IPS-18c (cell line): ENCODE measurements around the gene TBC1D1.

Source experiments
- H3K4me3 ChIP-seq: 2 replicates; pipeline ENCODE4 v1.7.0; 2013; ENCODE audit warnings: low read depth, mild to moderate bottlenecking, low read length, moderate library complexity; ENCODE audit not compliant: insufficient read depth
- H3K9me3 ChIP-seq: one replicate; pipeline ENCODE4 v1.6.1; 2013; ENCODE audit warnings: mild to moderate bottlenecking, low read length, moderate library complexity; ENCODE audit not compliant: control insufficient read depth, insufficient read depth

The TBC1D1 gene

DNA sequence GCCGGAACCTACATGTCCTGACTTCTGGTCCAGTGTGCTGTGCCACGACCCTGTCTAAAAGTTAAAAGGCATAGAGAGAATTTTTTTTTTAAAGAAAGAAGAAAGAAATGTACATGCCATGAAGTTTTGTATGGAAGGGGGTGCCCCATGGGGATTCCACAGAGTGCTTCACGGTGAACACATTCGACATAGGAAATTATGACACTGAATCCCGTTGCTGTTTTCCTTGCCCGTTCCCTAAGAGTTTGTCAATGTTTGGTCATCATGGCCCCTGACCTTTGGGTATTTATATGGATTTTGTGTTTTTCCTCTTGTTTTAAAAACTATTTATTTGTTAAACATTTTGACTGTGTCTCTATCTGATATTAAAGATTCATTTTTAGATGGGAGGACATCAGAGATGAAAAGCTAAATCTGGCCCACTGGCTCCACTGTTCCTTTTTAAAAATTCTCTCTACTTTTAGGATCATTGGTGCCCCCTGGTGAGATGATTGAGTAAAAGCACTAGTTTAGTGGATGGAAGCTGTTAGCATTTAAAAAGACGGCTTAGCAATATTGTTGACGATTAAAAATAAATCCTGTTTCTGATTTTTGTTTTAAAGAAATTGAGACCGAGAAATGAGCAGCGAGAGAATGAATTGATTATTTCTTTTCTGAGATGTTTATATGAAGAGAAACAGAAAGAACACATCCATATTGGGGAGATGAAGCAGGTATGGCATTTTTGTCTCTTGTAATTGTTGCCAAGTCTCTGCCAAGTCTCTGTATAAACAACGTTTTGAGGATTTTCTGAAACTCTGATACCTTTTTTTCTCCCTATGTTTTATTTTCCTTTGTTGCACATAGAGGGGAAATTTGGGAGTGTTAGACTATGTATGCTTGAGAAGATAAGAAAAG lies 144.3 kb downstream of the TBC1D1 start:
- H3K4me3 ChIP-seq, result no peak overlapping the region

GRCh38 chr4:38036548-38036947 lies 145.7 kb downstream of the TBC1D1 start:
- H3K4me3 ChIP-seq, result no peak overlapping the region
- no peaks in the 10 kb centered on the region for H3K9me3 ChIP-seq

More for the DNA sequence above, 144.3 kb downstream of the TBC1D1 start:
- H3K9me3 ChIP-seq, result no peaks in the 10 kb centered on the region

DNA sequence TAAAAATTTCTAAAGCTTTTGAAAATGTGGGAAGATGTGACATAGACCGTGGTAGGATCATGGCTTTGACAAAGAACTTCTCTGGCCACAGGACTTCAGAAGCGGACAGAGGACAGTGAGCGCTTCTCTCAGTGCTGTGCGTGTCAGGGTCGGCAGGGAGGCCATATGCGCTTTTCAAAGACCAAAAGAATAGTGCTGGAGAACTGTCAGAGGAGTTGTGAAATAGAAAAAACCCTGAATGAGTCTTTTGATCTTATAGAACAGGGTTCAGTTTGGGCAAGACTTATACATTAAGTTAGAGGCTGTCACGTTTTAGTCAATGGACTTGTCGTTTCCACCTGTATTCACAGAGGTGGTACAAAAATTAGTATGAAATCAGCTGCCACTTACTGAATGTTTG lies 146.7 kb downstream of the TBC1D1 start:
- Histone ChIP-seq H3K4me3 (no peak overlapping the region), H3K9me3 (no peaks in the 10 kb centered on the region)

- H3K9me3 ChIP-seq, result no peaks in the 10 kb centered on the region
- H3K4me3 ChIP-seq, result no peak overlapping the region
Observed at GRCh38 chr4:38040619-38041018, 149.7 kb downstream of the TBC1D1 start.

GRCh38 chr4:38044060-38044459 lies 153.2 kb downstream of the TBC1D1 start:
- Histone ChIP-seq H3K4me3 (no peak overlapping the region), H3K9me3 (no peaks in the 10 kb centered on the region)

- H3K9me3 ChIP-seq, result no peaks in the 10 kb centered on the region
Observed at GRCh38 chr4:38045289-38045988, 154.6 kb downstream of the TBC1D1 start.

GRCh38 chr4:38046727-38047489 lies 156.0 kb downstream of the TBC1D1 start:
- H3K4me3 ChIP-seq, result peak overlapping the region; percentile 16; the same call in 1 of the 2 replicates

More at GRCh38 chr4:38045289-38045988, 154.6 kb downstream of the TBC1D1 start:
- H3K4me3 ChIP-seq, result no peak overlapping the region

DNA sequence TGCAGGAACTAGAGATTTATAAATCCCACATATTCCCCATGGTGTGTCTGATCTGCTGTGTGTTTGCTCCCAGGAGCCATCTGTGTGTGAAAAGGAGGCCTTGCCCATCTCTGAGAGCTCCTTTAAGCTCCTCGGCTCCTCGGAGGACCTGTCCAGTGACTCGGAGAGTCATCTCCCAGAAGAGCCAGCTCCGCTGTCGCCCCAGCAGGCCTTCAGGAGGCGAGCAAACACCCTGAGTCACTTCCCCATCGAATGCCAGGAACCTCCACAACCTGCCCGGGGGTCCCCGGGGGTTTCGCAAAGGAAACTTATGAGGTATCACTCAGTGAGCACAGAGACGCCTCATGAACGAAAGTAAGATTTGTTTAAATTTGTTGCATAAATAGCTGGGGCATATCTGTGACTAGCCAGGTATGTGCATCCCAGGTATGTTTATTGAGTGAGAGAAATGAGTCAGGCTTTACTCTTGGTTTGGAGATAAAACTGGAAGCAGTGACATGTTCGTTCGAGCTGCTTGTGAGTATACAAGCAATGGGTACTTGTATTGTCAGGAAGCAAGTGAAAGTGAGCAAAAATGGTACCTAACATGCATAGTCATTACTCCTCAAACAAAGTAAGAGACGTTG lies 158.8 kb downstream of the TBC1D1 start:
- Histone ChIP-seq H3K4me3 (no peak overlapping the region), H3K9me3 (no peaks in the 10 kb centered on the region)

More at GRCh38 chr4:38046727-38047489, 156.0 kb downstream of the TBC1D1 start:
- no peaks in the 10 kb centered on the region for H3K9me3 ChIP-seq

DNA sequence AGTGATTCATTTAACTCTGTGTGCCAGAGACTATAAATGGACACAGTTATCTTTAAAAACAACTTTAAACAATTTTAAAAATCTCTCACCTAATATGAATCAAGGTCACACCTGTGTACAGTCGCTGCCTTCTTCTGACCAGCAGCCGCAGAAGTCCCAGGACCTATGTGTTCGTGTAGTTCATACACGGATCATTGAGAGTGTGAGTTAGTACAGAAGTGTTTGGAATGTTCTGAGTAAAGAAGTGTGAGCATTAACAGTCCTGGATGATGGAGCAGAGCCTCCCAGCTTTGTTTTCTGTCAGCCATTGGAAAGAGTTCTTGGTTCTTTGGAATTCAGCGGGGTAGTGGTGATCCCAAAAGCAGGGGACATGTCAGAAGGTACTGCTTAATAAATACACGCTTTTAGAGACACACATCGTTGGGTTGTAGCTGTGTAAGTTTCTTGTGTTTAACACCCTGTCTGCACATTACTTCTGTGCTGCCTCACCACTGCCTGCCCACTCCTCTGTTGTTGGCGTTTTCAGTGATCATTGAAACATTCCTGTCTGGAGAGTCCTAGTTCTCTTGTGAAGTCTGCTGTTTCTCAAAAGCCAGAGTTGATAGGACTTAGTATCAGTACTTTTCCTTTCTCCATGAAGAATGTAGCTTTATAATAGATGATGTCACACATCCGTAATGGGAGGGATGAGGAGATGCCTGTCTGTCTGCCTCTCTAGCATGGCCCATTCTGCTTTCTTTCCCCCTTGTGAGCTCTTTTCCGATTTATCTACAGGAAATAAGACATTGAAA lies 159.9 kb downstream of the TBC1D1 start:
- H3K9me3 ChIP-seq, result no peaks in the 10 kb centered on the region
- no peak overlapping the region for H3K4me3 ChIP-seq

DNA sequence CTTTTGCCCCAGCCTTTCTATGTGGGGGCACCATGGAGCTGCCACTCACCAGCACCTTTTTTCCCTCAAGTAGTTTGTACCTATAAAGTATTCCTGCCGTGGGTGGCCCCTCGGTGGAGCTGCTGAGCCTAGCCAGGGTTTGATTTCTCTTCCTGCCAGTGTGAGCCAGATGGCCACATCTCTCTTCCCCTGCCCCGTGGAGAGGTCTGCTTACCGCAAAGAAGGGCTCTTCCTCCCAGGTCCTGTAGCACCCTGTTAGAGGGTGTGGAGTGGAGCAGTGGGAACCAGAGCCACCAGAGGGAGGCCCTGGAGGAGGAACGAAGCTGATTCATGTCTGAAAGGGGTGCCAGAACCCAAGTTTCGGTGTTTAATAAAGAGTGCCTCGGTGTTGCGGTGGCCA lies 164.7 kb downstream of the TBC1D1 start:
- H3K4me3 ChIP-seq, result no peak overlapping the region
- peaks cover 2% of the 10 kb centered on the region for H3K9me3 ChIP-seq

GRCh38 chr4:38056011-38056685 lies 165.3 kb downstream of the TBC1D1 start:
- H3K4me3 ChIP-seq, result no peak overlapping the region
- H3K9me3 ChIP-seq, result peaks cover 2% of the 10 kb centered on the region

GRCh38 chr4:38058151-38058550 lies 167.3 kb downstream of the TBC1D1 start:
- H3K4me3 ChIP-seq, result no peak overlapping the region
- peaks cover 2% of the 10 kb centered on the region for H3K9me3 ChIP-seq

- Histone ChIP-seq H3K4me3 (no peak overlapping the region), H3K9me3 (peaks cover 2% of the 10 kb centered on the region)
Observed at GRCh38 chr4:38060829-38061431, 170.0 kb downstream of the TBC1D1 start.

- no peak overlapping the region for H3K4me3 ChIP-seq
Observed at GRCh38 chr4:38062088-38062775, 171.3 kb downstream of the TBC1D1 start.

DNA sequence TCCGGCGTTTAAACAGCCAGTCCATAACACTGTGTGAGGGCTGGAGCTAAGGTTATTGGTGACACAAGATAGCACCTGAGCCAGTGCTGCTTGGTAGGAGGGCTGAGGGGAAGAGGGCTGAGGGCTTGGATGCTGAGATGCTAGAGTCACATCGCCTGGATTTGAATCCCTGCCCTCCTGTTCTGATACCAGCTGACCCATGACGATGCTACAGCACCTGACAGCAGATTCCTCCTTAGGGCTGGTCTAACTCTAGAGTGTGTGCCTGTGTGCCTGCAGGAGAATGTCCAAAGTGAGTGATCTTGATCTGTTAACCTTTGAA lies 171.9 kb downstream of the TBC1D1 start:
- Histone ChIP-seq H3K9me3 (no peaks in the 10 kb centered on the region), H3K4me3 (no peak overlapping the region)

More at GRCh38 chr4:38062088-38062775, 171.3 kb downstream of the TBC1D1 start:
- no peaks in the 10 kb centered on the region for H3K9me3 ChIP-seq
